Heart left ventricle (tissue), 13 donors: Measurements from ENCODE around the gene NDUFA6.

Experiments
- POLR2A ChIP-seq, 2 donors: fragments of 450-650 bp; IDR thresholded peaks; one replicate each; pipeline ENCODE4 v1.6.1; 2017; ENCODE audit warnings: antibody characterized with exemption in 2 of 2, mild to moderate bottlenecking in 2 of 2, moderate library complexity in 2 of 2
- TF ChIP-seq, protein P1 (sequence below), 12 donors: fragments of 200-600 bp; sonication (generic) in 4 of 12; IDR thresholded peaks; one replicate each; pipeline versions ENCODE4 v1.5.0 to v1.8.0; 2018 to 2022; ENCODE audit warnings: antibody characterized with exemption in 12 of 12, mild to moderate bottlenecking in 5 of 12
- donor health status: ischemic (EF 13 %, LVEDD 7.1; RV severe dilation, severe dysfunction).
- donor health status: DM: no; HTN: yes; CAD: no.
- donor health status: DM: no; HTN: no; CAD: no.
- donor health status: ischemic (EF 25% LVEDD 6.9; RV normal size, moderate dysfunction).
- donor health status: ischemic (EF 25% LVEDD 5.7; RV mildly dilated, moderate dysfunction).
- donor health status: ischemic (EF 35%, LVEDD 5.7; RV mildly dilated, moderate dysfunction).
- donor health status: nonischemic (EF 11% LVEDD 7.7; RV severe dilation, severe dysfunction).
- donor health status: DM: yes; HTN: yes; CAD: no.
- donor health status: PGD.
- donor health status: ischemic (EF 29% LVEDD 5.4; RV normal size, mild dysfunction).
- donor health status: nonischemic (EF 23%, LVEDD 6.1; RV moderate dilation, normal function).

DNA sequence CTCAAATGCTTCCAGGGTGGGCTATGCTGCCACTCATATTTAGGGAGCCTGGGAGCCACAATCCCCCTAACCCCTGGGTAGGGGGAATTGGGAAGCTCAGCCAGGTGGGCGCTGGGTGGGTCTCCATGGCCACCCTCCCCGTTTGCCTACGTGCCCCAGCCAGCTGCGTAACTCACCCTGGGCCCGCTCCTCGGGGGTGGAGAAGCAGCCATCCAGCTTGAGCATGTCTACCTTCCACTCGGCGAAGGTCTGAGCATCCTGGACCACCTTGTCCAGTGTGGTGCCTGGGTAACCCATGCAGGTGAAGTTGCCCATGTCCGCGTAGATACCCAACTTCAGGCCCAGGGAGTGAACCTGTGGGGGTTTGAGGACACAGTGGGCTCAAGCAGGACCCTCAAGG is 23.6 kb downstream of the NDUFA6 start:
- no peak for TF ChIP-seq POLR2A (IDR thresholded peaks at IDR 0.05)
- TF ChIP-seq, protein P1, sequence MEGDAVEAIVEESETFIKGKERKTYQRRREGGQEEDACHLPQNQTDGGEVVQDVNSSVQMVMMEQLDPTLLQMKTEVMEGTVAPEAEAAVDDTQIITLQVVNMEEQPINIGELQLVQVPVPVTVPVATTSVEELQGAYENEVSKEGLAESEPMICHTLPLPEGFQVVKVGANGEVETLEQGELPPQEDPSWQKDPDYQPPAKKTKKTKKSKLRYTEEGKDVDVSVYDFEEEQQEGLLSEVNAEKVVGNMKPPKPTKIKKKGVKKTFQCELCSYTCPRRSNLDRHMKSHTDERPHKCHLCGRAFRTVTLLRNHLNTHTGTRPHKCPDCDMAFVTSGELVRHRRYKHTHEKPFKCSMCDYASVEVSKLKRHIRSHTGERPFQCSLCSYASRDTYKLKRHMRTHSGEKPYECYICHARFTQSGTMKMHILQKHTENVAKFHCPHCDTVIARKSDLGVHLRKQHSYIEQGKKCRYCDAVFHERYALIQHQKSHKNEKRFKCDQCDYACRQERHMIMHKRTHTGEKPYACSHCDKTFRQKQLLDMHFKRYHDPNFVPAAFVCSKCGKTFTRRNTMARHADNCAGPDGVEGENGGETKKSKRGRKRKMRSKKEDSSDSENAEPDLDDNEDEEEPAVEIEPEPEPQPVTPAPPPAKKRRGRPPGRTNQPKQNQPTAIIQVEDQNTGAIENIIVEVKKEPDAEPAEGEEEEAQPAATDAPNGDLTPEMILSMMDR (IDR thresholded peaks at IDR 0.05), result no peak
